Rectal smooth muscle tissue (tissue), 1 donor: ENCODE results near the gene THADA.

ENCODE experiments used
- H3K27ac ChIP-seq: one replicate; pipeline ENCODE4 v1.7.0; 2013; ENCODE audit warnings: low read depth, low read length, inconsistent platforms
- H3K27me3 ChIP-seq: one replicate; pipeline ENCODE4 v1.7.0; 2013; ENCODE audit warnings: low read length; ENCODE audit not compliant: control insufficient read depth, insufficient read depth
- H3K36me3 ChIP-seq: one replicate; pipeline ENCODE4 v1.7.0; 2013; ENCODE audit warnings: low read length; ENCODE audit not compliant: control insufficient read depth, insufficient read depth
- H3K4me1 ChIP-seq: one replicate; pipeline ENCODE4 v1.7.0; 2013; ENCODE audit warnings: low read length; ENCODE audit not compliant: control insufficient read depth, insufficient read depth
- H3K4me3 ChIP-seq: one replicate; pipeline ENCODE4 v1.7.0; 2013; ENCODE audit warnings: low read length
- H3K9ac ChIP-seq: one replicate; pipeline ENCODE4 v1.7.0; 2013; ENCODE audit warnings: low read length

The THADA gene

GRCh38 chr2:43480874-43481273, 115.0 kb downstream of the THADA start:
- no peaks in the 10 kb centered on the region for H3K36me3 ChIP-seq
- peaks cover 37% of the 10 kb centered on the region for H3K4me1 ChIP-seq
- H3K4me3 ChIP-seq, result no peak overlapping the region
- H3K9ac ChIP-seq, result no peak overlapping the region
- H3K27ac ChIP-seq, result no peak overlapping the region
- no peaks in the 10 kb centered on the region for H3K27me3 ChIP-seq

- H3K4me3 ChIP-seq, result no peak overlapping the region
- no peaks in the 10 kb centered on the region for H3K36me3 ChIP-seq
- peaks cover 32% of the 10 kb centered on the region for H3K4me1 ChIP-seq
- H3K9ac ChIP-seq, result no peak overlapping the region
- H3K27ac ChIP-seq, result no peak overlapping the region
- no peaks in the 10 kb centered on the region for H3K27me3 ChIP-seq
These were observed 117.3 kb downstream of the THADA start for GRCh38 chr2:43478412-43479086.

GRCh38 chr2:43475922-43476321, 119.9 kb downstream of the THADA start:
- Histone ChIP-seq H3K4me1 (peaks cover 15% of the 10 kb centered on the region), H3K4me3 (no peak overlapping the region), H3K36me3 (no peaks in the 10 kb centered on the region), H3K27me3 (no peaks in the 10 kb centered on the region), H3K9ac (no peak overlapping the region), H3K27ac (peak overlapping the region; percentile 48)

- no peak overlapping the region for H3K4me3 ChIP-seq
- no peaks in the 10 kb centered on the region for H3K27me3 ChIP-seq
- no peak overlapping the region for H3K9ac ChIP-seq
- peaks cover 15% of the 10 kb centered on the region for H3K4me1 ChIP-seq
- no peaks in the 10 kb centered on the region for H3K36me3 ChIP-seq
- H3K27ac ChIP-seq, result no peak overlapping the region
These were observed 120.5 kb downstream of the THADA start for GRCh38 chr2:43475137-43475846.

GRCh38 chr2:43474273-43474672, 121.6 kb downstream of the THADA start:
- no peak overlapping the region for H3K27ac ChIP-seq
- H3K27me3 ChIP-seq, result no peaks in the 10 kb centered on the region
- peaks cover 16% of the 10 kb centered on the region for H3K4me1 ChIP-seq
- H3K4me3 ChIP-seq, result no peak overlapping the region
- no peak overlapping the region for H3K9ac ChIP-seq
- no peaks in the 10 kb centered on the region for H3K36me3 ChIP-seq

GRCh38 chr2:43473767-43474166, 122.1 kb downstream of the THADA start:
- Histone ChIP-seq H3K27me3 (no peaks in the 10 kb centered on the region), H3K4me1 (peaks cover 18% of the 10 kb centered on the region), H3K9ac (no peak overlapping the region), H3K4me3 (no peak overlapping the region), H3K36me3 (no peaks in the 10 kb centered on the region), H3K27ac (no peak overlapping the region)

DNA sequence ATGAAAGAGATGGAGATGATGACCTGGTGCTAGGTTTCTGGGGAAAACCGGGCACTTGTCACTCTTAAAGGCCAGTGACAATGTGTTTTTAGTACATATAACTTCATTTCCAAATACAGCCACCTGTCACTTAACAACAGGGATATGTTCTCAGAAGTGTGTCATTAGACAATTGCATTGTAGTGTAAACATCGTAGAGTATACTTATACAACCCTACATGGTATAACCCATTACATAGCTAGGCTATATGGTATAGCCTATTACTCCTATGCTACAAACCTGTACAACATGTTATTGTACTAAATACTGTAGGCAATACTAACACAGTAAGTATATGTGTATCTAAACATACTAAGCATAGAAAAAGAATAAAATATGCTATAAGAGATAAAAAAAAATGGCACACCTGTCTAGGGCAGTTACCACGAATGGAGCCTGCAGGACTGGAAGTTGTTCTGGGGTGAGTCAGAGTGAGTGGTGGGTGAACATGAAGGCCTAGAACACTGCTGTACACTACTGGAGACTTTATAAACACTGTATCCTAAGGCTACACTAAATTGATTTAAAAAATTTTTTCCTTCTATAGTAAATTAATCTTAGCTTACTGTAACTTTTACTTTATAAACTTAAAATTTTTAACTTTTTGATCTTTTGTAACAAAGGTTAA, 123.2 kb downstream of the THADA start:
- H3K4me3 ChIP-seq, result no peak overlapping the region
- H3K9ac ChIP-seq, result no peak overlapping the region
- H3K27me3 ChIP-seq, result no peaks in the 10 kb centered on the region
- H3K4me1 ChIP-seq, result peaks cover 15% of the 10 kb centered on the region
- no peak overlapping the region for H3K27ac ChIP-seq
- H3K36me3 ChIP-seq, result no peaks in the 10 kb centered on the region

DNA sequence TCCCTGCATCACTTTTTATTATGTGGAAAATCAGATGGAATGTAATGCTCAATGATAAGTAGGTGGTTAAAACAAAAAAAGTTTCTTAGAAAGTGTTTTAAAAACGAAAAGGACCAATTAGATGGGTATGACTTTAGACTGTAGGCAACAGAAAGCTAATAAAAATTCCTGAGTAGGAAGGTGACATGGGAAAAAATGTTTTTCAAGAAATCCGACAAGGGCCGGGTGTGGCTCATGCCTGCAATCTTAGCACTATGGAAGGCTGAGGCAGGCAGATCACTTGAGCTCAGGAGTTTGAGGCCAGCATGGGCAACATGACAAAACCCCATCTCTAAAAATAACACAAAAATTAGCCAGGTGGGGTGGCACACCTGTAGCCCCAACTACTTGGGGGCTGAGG, 126.1 kb downstream of the THADA start:
- no peaks in the 10 kb centered on the region for H3K27me3 ChIP-seq

GRCh38 chr2:43469094-43469493, 126.7 kb downstream of the THADA start:
- H3K27ac ChIP-seq, result no peak overlapping the region
- H3K9ac ChIP-seq, result no peak overlapping the region
- H3K4me3 ChIP-seq, result no peak overlapping the region

More for the DNA sequence above, 126.1 kb downstream of the THADA start:
- no peaks in the 10 kb centered on the region for H3K36me3 ChIP-seq
- no peak overlapping the region for H3K4me3 ChIP-seq
- peaks cover 8% of the 10 kb centered on the region for H3K4me1 ChIP-seq
- no peak overlapping the region for H3K27ac ChIP-seq
- no peak overlapping the region for H3K9ac ChIP-seq

GRCh38 chr2:43467891-43468290, 127.9 kb downstream of the THADA start:
- peak overlapping the region; percentile 69 for H3K27ac ChIP-seq
- H3K36me3 ChIP-seq, result no peaks in the 10 kb centered on the region
- H3K4me1 ChIP-seq, result peaks cover 22% of the 10 kb centered on the region
- H3K27me3 ChIP-seq, result no peaks in the 10 kb centered on the region
- no peak overlapping the region for H3K4me3 ChIP-seq
- H3K9ac ChIP-seq, result no peak overlapping the region

More at GRCh38 chr2:43469094-43469493, 126.7 kb downstream of the THADA start:
- Histone ChIP-seq H3K4me1 (peaks cover 13% of the 10 kb centered on the region), H3K27me3 (no peaks in the 10 kb centered on the region), H3K36me3 (no peaks in the 10 kb centered on the region)

GRCh38 chr2:43465234-43465633, 130.6 kb downstream of the THADA start:
- Histone ChIP-seq H3K9ac (no peak overlapping the region), H3K27me3 (no peaks in the 10 kb centered on the region), H3K4me1 (peaks cover 39% of the 10 kb centered on the region), H3K27ac (peak overlapping the region; percentile 73), H3K36me3 (no peaks in the 10 kb centered on the region), H3K4me3 (no peak overlapping the region)

GRCh38 chr2:43464590-43464989, 131.2 kb downstream of the THADA start:
- H3K4me3 ChIP-seq, result no peak overlapping the region
- H3K27ac ChIP-seq, result peak overlapping the region; percentile 73
- peaks cover 42% of the 10 kb centered on the region for H3K4me1 ChIP-seq
- H3K27me3 ChIP-seq, result no peaks in the 10 kb centered on the region
- no peak overlapping the region for H3K9ac ChIP-seq
- no peaks in the 10 kb centered on the region for H3K36me3 ChIP-seq
